ENCODE data around the gene HCLS1. TPM values are rescaled to one million over a fixed set of nuclear protein-coding genes. Genes with fewer than 3 reads are reported as not detected.
"Not testable (repeated sequence)": the region's sequence is repeated elsewhere in the genome, so short reads cannot be mapped to it uniquely, and the experiment has no call there.

The HCLS1 gene
- polyA plus RNA-seq, 10 donors: 4.2 to 21.2 (median 7.2) TPM

DNA sequence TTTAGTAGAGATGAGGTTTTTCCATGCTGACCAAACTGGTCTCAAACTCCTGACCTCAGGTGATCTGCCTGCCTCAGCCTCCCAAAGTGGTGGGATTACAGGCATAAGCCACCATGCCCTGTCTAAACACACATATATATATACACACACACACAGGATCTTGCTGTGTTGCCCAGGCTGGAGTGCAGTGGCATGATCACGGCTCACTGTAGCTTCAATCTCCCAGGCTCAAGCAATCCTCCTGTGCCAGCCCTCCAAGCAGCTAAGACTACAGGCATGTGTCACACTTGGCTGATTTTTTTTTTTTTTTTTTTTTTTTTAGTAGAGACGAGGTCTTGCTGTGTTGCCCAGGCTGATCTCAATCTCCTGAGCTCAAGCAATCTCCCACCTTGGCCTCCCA, 60.8 kb downstream of the HCLS1 start:
- not testable (repeated sequence) for DNase-seq

DNA sequence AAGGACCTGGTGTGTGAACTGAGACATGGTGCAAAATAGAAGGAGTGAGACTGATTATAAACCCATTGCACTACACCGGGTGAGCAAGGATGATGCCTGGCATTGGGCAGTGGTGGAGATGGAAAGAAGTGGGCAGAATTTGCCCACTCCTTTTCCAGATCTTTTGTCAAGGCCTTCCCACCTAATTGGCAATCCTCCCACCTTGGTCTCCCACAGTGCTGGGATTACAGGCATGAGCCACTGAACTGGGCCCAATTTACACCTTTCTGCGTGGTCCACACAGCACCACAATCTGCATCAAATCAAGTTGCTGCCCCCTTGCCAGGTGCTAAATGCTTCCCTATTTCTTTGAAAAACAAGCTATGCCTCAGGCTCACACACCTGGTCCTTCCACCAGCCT, 62.1 kb downstream of the HCLS1 start:
- DNase-seq: no peak

DNA sequence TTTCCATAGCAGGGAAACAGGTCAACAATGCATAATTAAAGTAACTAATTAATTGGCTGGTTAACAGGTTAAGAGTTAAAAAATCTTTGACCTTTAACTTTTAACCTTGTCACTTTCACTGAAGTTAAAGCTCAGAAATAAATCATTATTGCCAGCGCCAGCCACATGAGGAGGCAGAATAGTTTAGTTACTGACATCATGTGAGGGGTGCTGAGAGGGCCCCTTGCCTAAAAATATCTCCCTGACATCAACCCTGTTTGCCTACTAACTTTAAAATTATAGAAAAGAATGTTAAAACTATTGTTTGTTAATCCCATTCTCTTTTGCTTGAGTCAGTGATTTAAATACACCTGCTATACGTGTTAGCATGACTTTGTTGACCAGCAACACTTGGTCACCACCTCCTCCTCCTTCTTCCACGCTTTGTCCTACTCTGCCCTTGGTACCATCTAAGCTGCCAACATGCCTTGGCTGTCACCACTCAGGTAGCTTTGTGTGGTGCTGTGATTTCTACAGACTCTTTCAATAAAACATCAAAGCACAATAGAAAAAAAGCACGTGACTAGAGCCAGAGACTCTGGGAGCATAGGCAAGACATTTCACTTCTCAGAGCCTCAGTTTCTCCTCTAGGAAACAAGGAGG, 64.8 kb downstream of the HCLS1 start:
- no peak for DNase-seq

DNA sequence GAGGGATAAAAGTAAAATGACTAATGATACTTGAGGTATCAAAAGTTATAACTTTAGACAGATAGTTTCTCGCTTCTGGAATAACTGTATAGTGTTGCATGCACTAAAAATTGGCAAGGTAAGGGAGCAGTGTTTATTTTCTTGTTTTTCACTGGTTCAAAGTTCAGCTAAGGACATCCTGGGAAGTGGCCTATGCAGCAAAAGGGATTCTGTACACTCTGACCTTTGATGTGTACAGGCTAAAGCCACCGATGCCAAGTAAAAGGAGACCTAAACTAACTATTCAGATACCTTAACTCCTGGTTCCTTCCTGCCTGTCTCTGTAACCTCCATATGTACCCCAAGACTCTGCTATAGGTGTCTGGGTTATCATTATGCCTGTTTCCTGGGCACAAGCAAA, 65.9 kb downstream of the HCLS1 start:
- no peak for DNase-seq

DNA sequence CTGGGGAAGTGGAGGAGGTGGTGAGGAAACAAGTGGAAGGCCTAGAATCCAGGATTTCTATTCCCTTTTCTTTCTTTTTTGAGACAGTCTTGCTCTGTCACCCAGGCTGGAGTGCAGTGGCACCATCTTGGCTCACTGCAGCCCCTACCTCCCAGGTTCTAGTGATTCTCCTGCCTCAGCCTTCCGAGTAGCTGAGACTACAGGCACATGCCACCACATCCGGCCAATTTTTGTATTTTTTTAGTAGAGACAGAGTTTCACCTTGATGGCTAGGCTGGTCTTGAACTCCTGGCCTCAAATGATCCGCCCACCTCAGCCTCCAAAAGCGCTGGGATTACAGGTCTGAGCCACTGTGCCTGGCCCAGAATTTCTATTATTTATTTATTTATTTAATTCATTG, 66.9 kb downstream of the HCLS1 start:
- DNase-seq: not testable (repeated sequence)

DNA sequence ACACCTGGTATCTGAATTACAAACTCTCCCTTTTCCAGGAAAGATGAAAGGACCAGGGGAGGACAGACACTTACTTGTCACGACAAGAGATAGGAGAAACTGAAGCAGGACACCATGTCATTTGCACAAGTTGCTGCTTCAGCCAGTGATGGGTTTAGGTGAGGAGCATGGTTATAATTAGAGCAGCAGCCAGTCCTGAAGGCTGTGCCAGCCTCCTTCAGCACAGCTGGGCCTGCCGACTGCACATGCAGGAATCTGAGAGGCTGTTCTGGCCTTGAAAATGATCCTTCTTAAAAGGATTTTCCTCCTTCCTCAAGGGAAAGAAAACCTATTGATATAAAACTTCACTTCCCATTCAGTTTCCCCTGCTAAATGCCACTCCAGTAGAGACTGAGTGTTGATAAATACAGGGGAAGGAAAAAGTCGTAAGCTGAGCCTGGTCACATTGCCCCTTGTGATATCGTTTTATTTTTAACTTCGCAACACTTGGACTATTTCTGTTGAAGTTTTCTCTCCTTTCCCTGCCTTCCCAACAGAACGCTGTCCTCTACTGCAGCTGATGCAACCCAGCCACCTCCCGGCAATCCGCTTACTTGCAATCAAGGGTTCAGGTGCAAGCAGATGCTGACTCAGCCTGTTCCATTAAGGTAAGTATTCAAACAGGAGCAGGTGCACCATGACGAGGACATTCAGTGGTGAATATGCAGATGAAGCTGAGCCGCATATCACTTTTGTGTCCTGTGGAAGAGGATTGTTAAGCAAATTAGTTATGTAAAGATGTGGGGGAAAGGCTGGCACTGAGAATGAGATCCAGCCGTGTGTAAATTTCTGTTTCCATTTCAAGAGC, 67.6 kb downstream of the HCLS1 start, which contains the start of gene FBXO40:
FBXO40 (plus strand) TSS at position 524 of the 847 bp plus-strand sequence. CDS start 27,197 bp downstream, outside the sequence.
- DNase-seq: peak in 2 of 3 donors; percentile 5 to 9

DNA sequence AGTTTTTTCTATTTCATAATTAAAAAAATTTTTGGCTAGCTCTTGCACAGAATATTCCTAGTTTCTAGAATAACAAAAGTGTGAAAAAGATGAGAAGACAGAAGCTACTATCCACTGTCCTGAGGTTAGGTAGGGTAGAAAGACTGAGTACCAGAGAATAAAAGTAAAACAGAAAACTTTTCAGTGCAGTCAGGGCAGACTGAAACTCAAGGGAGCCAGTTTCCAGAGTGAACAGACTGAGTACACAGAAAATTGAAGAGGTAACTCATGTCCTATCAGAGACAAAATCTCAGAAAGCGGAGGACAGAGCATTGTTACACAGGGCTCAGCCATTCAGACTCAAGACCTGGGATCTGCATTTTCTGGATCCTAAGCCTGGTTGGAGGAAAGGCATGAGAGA, 76.3 kb downstream of the HCLS1 start:
- DNase-seq: no peak

DNA sequence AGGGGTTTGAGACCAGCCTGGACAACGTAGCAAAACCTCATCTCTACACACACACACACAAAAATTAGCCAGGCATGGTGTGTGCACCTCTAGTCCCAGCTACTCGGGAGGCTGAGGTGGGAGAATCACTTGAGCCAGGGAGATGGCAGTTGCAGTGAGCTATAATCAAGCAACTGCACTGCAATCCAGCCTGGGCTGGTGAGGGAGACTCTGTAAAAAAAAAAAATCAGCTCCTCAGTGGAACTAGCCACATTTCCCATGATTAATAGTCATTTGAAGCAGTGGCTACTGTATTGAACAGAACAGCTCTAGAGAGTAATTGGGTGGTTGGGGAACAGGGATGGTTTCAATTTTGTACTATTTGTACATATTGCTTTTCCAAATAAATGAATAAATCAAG, 79.0 kb downstream of the HCLS1 start:
- DNase-seq: no peak

Other genes starting within 250 kb of the HCLS1 start
- gene POLQ, start 114.9 kb downstream of the HCLS1 start, polyA plus RNA-seq (ENCODE audit: insufficient read length in 10 of 10): 1 to 10 TPM; 2.4 to 4.9 (median 3.1) TPM
- gene ARGFX, start 93.0 kb downstream of the HCLS1 start, polyA plus RNA-seq (ENCODE audit: insufficient read length in 10 of 10): under 1 TPM in 1 of 10 donors, not detected in 9; 0.15 TPM
- 1 to 10 TPM; 2.0 to 5.1 (median 2.4) TPM for gene FBXO40, start 67.5 kb downstream of the HCLS1 start, polyA plus RNA-seq (ENCODE audit: insufficient read length in 10 of 10)
- gene GOLGB1, start 88.8 kb upstream of the HCLS1 start, polyA plus RNA-seq (ENCODE audit: insufficient read length in 10 of 10): 10 to 100 TPM; 37.1 to 52.3 (median 42.8) TPM
- gene IQCB1, start 174.2 kb upstream of the HCLS1 start, polyA plus RNA-seq (ENCODE audit: insufficient read length in 10 of 10): 10 to 100 TPM; 14.0 to 29.7 (median 19.5) TPM
- 1 to 10 TPM; 5.6 to 9.3 (median 7.1) TPM for gene EAF2, start 174.3 kb upstream of the HCLS1 start, polyA plus RNA-seq (ENCODE audit: insufficient read length in 10 of 10)
- 10 to 100 TPM; 14.0 to 71.2 (median 42.1) TPM for gene SLC15A2, start 233.5 kb upstream of the HCLS1 start, polyA plus RNA-seq (ENCODE audit: insufficient read length in 10 of 10)